HTR-8/SVneo (cell line): Measurements from ENCODE around the gene SERPIND1.
A peak's percentile ranks its signal among the peaks of the same experiment; 100 is the strongest.
"Not testable (repeated sequence)": the region's sequence is repeated elsewhere in the genome, so short reads cannot be mapped to it uniquely, and the experiment has no call there.

Source experiments
- DNase-seq: peaks from one replicate; pipeline ENCODE4 v3.0.0; 2011; ENCODE audit warnings: low spot score, mixed read lengths; ENCODE audit not compliant: insufficient read length
- FAIRE-seq: peaks from 2 replicates; lab custom pipeline; 2011; peaks lifted over from hg19 to GRCh38; lab: Jason Lieb, UNC

Gene SERPIND1

GRCh38 chr22:20773793-20774212 lies at the start of gene SERPIND1:
Gene SERPIND1 (plus strand): TSS chr22:20774113. CDS start chr22:20779313, 5,200 bp downstream.
- no peak for FAIRE-seq

GRCh38 chr22:20724676-20725454 lies 49.0 kb upstream of the SERPIND1 start:
- no peak for DNase-seq
- no peak for FAIRE-seq

More at GRCh38 chr22:20773793-20774212, at the start of gene SERPIND1:
- no peak for DNase-seq

DNA sequence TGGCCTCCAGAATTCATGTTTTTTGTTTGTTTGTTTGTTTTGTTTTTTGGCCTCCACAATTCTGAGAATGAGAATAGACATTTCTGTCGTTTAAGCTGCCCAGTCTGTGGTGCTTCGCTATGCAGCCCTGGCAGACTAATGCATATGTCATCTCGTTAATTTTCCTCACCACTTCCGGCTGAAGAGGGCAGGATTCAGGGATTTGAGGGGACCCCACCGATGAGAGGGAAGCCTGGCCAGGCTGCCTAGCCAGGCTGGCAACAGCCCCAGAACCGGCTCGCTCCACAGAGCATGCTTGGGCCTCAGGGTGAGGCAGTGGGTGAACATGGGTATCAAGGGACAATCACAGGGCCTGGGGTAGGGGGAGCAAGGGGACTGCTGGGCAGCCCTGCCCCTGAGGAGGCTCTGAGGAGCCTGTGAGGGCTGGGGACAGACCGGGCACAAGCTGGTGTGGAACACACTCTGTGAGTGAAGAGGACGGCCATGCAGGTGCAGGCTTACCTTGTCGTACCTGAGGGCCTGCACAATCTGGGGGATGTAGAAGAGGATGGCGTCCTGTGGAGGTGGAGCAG lies 47.8 kb upstream of the SERPIND1 start:
- no peak for DNase-seq
- FAIRE-seq = no peak

- no peak for FAIRE-seq
These were observed 46.5 kb upstream of the SERPIND1 start for GRCh38 chr22:20727118-20728015.

DNA sequence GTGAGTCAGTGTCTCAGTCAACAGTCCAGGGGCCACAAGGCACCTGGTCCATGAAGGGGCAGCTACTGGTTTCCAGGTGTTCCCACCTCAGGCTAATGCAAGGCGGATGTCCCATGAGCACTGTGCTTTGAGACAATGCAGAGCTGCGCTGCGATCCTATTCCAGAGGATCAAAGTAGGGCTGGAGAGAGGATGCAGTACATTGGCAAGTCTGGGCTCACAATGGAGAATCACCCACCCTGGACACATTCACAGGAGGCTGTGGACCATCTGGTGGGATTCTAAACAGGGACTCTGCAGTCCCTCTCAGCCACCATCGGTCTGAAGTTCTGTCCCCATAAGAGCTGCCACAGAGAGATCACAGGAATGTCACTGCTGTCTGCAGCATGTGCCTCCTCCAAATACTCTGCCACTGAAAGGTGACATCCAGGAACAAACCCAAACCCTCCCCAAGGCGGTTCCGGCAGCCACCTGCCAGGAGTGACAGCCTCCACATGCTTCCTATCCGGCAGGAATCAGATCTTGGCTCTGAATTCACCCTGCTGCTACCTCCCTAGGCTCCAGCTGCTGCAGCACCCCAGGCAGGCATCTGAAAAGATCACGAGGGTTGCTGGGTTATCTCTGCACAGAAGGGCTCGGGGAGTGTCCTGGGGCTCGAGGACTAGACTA lies 45.3 kb upstream of the SERPIND1 start:
- DNase-seq (no peak), FAIRE-seq (no peak)

More at GRCh38 chr22:20727118-20728015, 46.5 kb upstream of the SERPIND1 start:
- no peak for DNase-seq

DNA sequence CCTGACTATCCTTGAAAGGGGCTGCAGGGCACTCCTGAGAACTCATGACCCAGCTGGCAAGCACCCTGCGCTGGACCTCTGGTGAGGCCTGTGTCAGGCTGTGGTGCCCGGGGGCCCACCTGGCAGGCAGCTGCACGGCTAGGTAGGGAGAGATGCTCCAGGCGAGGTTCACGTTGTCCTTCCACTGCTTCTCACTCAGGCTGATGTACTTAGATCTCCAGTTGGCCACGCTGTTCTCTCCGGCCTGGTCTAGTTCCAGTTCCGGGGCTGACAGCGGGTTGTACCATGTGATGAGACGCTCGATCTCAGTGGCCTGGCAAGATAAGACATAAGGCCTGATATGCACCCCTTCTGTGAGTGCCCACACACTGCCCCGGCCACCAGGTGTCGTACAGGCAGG lies 44.7 kb upstream of the SERPIND1 start:
- FAIRE-seq (no peak), DNase-seq (no peak)

DNA sequence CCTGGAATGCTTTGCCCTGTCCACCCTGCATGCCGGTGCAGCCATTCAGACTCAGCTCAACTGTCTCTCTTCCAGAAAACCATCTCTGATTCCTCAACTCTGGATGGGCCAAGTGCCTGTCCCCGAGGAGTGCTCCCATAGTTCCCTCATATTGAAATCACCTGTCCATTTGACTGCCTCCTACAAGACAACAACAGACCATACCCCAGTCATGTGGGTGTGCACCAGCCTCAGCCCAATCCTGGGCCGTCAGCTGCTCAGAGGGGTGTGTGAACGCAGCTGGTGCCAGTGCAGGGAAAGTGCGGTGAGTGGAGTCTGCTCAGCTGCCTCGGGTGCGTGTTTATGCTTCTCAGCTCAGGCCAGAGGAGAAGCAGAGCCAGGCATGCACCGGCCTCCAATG lies 41.5 kb upstream of the SERPIND1 start:
- FAIRE-seq, DNase-seq: not testable (repeated sequence)

DNA sequence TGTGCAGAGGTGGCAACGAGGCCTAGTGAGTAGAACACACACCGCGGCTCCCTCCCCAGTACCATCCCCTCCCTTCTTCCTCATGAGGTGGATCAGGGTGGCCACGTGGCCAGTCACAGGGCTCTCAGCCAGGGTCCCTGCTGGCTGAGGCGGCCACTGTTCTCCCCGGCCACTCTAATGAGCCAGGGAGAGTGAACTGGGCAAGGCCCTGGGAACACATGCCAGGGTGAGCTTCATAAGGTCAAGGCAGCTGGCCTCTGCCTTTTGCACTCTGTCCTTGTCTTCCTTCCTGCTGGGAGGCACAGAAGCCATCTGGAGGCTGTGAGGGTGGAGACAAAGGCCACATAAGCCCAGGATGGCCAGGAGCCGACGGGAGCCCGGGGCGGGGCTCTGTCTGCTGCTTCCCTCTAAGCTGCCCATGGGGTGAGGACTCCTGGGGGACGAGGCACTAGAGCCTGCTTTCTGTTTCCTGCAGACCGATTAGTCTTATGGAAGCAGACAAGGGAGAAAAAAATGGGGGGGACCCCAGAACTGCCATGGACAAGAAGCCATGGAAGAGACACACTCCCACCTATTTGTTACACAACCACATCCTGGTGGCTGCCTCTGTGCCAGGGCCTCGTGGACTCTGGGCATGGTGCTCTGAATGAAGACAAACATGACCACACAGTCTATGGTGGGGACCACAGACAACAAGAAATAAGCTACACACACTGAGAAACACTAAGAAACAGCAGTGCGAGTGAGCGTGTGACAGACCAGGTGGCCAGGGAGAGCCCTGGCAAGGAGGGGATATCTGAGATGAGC lies 38.4 kb upstream of the SERPIND1 start:
- not testable (repeated sequence) for FAIRE-seq, DNase-seq

- FAIRE-seq, DNase-seq: not testable (repeated sequence)
These were observed 37.0 kb upstream of the SERPIND1 start for GRCh38 chr22:20736891-20737290.

- FAIRE-seq (no peak), DNase-seq (no peak)
These were observed 35.4 kb upstream of the SERPIND1 start for GRCh38 chr22:20738394-20739089.

DNA sequence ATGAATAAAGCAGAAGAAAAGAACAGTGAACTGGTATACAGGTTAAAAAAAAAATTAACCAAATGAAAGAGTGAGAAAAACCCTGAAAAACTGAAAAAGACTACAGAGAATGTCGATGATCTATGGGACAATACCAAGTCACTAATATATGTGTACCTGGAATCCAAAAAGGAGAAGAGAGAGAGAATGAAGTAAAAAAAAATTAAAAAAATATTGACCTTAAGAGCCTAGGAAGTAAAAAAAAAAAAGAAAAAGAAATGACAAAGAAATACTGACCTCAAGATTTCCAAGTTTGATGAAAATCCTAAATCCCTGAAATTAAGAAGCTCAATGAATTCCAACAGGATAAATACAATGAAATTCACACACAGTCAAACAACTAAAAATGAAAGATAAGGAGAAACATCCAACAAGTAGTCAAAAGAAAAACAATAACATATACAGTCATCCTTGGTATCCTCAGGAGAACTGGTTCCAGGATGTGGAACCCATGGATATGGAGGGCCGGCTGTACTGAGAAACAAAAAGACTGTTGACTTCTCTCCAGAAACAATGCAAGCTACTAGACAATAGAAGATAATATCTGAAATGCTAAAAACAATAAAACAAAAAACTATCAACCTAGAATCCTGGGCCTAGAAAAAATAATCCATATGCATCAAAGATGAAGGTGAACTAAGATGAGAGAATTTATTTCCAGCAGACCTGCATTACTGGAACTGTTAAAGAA lies 33.5 kb upstream of the SERPIND1 start:
- FAIRE-seq (no peak), DNase-seq (no peak)

DNA sequence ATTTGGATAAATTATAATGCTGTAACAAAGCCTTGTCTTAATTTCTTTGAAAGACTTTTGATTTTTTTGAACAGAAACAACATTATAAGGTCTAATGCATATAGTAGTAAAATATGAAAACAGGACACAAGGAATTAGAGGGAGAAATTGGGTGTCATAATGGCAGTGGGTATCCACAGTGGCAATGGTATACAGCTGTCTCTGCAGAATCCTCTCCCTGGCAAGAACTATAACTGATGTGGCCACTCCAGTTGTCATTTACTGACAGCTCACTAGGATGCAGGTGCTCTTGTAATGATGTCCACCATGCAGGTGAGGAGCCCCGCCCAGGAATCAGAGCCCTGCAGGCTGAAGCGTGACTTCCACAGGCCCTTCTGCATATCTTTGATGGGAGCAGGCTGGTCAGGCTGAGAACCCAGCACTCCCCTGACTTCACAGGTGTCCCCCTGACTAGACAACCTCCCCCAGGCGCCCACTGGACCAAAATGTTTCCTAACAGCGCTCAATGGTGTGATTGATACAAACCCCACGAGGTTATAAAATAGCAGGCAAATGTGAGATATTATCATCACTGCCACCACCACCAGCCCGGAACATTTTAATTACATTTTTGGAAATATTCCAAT lies 32.8 kb upstream of the SERPIND1 start:
- FAIRE-seq (no peak), DNase-seq (no peak)

DNA sequence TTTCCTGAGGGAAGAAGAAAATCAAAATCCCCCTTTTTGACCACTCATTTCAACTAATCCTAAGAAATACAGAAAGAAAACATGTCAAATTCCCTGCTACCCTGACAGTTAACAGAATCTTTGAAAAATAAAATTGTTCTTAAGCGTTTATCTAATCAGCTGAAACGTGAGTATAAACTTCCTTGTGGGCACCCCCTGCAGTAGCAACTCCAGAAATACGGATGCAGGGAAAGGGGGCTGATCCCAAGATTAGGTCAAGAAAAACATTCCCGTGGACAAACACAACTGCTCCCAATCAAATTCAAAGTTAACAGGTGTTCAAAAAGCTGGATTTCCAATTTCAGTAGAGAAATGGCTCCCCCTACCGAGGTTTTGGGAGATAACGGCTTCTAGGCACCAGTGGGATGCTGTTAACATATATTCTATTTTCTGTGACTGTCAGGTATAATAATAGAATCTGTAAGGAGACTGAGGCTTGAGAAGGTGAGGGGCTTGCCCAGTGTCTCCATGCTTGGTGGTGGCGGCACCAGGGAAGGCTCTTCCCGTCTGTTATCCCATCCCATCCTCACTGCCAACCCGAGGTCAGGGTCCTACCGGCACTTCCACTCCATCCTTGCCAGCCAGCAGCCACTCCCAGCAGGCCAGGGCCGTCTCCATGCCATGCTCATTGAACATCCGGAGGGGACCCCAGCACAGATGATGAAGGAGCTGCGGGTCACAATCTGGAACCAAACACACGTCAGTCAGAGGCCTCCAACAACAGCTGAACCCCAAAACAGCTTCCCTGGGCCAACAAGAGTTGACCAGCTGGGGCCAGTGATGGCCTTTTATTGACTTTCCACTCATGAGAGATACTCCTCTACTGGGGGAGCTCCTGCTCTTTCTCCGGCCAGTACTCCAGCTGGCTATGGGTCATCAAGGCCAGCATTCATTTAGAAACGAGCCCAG lies 32.0 kb upstream of the SERPIND1 start:
- peak; percentile 27 for DNase-seq
- no peak for FAIRE-seq

- no peak for DNase-seq
- no peak for FAIRE-seq
These were observed 31.1 kb upstream of the SERPIND1 start for GRCh38 chr22:20742764-20743163.

GRCh38 chr22:20744456-20744855 lies 29.5 kb upstream of the SERPIND1 start:
- DNase-seq (no peak), FAIRE-seq (no peak)

- DNase-seq (no peak), FAIRE-seq (no peak)
These were observed 28.8 kb upstream of the SERPIND1 start for GRCh38 chr22:20745119-20745518.
